ENCODE measurements around the gene RCHY1.

DNA sequence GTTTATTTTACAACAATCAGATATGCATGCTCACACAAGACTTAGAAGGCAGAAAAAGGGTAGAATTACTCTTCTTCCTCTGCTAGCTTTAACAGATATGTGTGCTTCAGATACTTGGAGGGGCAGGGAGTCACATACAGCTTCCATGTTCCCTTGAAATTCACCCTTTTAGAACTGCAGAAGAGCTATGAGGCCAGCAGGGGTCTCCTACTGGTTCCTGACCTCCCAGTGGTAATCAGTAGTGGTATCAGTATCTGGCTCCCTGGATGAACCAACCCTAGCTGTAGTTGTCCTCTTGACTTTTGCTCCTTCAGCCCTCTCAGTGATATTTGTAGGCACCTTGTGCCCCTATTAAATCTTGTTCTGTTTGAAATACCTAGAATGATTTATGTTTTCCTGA is 81.5 kb downstream of the RCHY1 start:
- TF ChIP-seq, protein P1, sequence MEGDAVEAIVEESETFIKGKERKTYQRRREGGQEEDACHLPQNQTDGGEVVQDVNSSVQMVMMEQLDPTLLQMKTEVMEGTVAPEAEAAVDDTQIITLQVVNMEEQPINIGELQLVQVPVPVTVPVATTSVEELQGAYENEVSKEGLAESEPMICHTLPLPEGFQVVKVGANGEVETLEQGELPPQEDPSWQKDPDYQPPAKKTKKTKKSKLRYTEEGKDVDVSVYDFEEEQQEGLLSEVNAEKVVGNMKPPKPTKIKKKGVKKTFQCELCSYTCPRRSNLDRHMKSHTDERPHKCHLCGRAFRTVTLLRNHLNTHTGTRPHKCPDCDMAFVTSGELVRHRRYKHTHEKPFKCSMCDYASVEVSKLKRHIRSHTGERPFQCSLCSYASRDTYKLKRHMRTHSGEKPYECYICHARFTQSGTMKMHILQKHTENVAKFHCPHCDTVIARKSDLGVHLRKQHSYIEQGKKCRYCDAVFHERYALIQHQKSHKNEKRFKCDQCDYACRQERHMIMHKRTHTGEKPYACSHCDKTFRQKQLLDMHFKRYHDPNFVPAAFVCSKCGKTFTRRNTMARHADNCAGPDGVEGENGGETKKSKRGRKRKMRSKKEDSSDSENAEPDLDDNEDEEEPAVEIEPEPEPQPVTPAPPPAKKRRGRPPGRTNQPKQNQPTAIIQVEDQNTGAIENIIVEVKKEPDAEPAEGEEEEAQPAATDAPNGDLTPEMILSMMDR (IDR thresholded peaks at IDR 0.05), result no peak
- no peak for TF ChIP-seq POLR2AphosphoS5 (IDR thresholded peaks at IDR 0.05)
